Fibroblast of upper back skin (primary cell): ENCODE data around the gene THOC6.
"Not testable (repeated sequence)": the region's sequence is repeated elsewhere in the genome, so short reads cannot be mapped to it uniquely, and the experiment has no call there.

ENCODE experiments used
- DNase-seq: peaks from one replicate; pipeline ENCODE4 v3.0.0-alpha.2; 2013

Gene THOC6

GRCh38 chr16:3057181-3058138, 33.6 kb downstream of the THOC6 start:
- DNase-seq = no peak

- DNase-seq = peak; percentile 27
Measured at GRCh38 chr16:3058139-3059030, 34.5 kb downstream of the THOC6 start.

GRCh38 chr16:3059041-3059722, 35.3 kb downstream of the THOC6 start:
- DNase-seq = peak; percentile 83

GRCh38 chr16:3059723-3060242, 35.9 kb downstream of the THOC6 start:
- DNase-seq = no peak

GRCh38 chr16:3060339-3061127, 36.7 kb downstream of the THOC6 start:
- no peak for DNase-seq

- no peak for DNase-seq
Measured at GRCh38 chr16:3062553-3062952, 38.7 kb downstream of the THOC6 start.

- peak; percentile 17 for DNase-seq
Measured at GRCh38 chr16:3063625-3064386, 40.0 kb downstream of the THOC6 start.

GRCh38 chr16:3065069-3065741, 41.4 kb downstream of the THOC6 start, which contains the start of gene IL32:
IL32 (plus strand) TSS chr16:3065640; CDS start chr16:3065812, 172 bp downstream.
- DNase-seq = peak; percentile 76

- DNase-seq = no peak
Measured at GRCh38 chr16:3065742-3066439, 42.1 kb downstream of the THOC6 start.

- DNase-seq = no peak
Measured at GRCh38 chr16:3066440-3066748, 42.6 kb downstream of the THOC6 start.

GRCh38 chr16:3068487-3068886, 44.7 kb downstream of the THOC6 start:
- DNase-seq = no peak

- not testable (repeated sequence) for DNase-seq
Measured at GRCh38 chr16:3069146-3069545, 45.3 kb downstream of the THOC6 start.

- DNase-seq = no peak
Measured at GRCh38 chr16:3070608-3071111, 46.8 kb downstream of the THOC6 start.

GRCh38 chr16:3071655-3072054, 47.8 kb downstream of the THOC6 start:
- DNase-seq = no peak

- DNase-seq = not testable (repeated sequence)
Measured at GRCh38 chr16:3072148-3072547, 48.3 kb downstream of the THOC6 start.

- not testable (repeated sequence) for DNase-seq
Measured at GRCh38 chr16:3072576-3073263, 48.9 kb downstream of the THOC6 start.

GRCh38 chr16:3073448-3073847, 49.6 kb downstream of the THOC6 start:
- DNase-seq = no peak

- no peak for DNase-seq
Measured at GRCh38 chr16:3074860-3075522, 51.2 kb downstream of the THOC6 start.
